SK-N-SH (cell line): ENCODE data around the gene MYH10. TPM values are rescaled to one million over a fixed set of nuclear protein-coding genes. Genes with fewer than 3 reads are reported as not detected.

Experiments
- CTCF ChIA-PET: fragments of 300-600, 350-600 bp; formaldehyde crosslinking; extraction: SDS; loops from one replicate; lab custom pipeline; 2021; lab: Yijun Ruan, JAX
- POLR2A ChIA-PET: fragments of 350-600 bp; sonication (Branson Sonifier 250); formaldehyde crosslinking; extraction: SDS; loops from one replicate; lab custom pipeline; 2020; ENCODE audit warnings: antibody characterized with exemption, inconsistent platforms; lab: Yijun Ruan, JAX
- DNase-seq: peaks from one replicate; pipeline ENCODE4 v3.0.0; 2012
- H2AFZ ChIP-seq: fragments of 200-600 bp; sonication (generic); 2 replicates; pipeline ENCODE4 v1.8.1; 2016; ENCODE audit warnings: antibody characterized with exemption, mild to moderate bottlenecking, low read depth
- H3F3A ChIP-seq: fragments of 200-600 bp; sonication (generic); replicated peaks from 2 replicates; pipeline ENCODE3; 2016; ENCODE audit warnings: antibody characterized with exemption, mild to moderate bottlenecking; ENCODE audit not compliant: insufficient read depth
- H3K27ac ChIP-seq, 2 experiments: fragments of 200-500 bp in 1 of 2; fragments of 200-600 bp in 1 of 2; sonication (Bioruptor generic) in 1 of 2; sonication (generic), shearing (Covaris generic) in 1 of 2; 2 replicates each; pipeline versions ENCODE4 v1.5.1 to v1.6.1; 2014 to 2016; ENCODE audit warnings: low read depth in 2 of 2, inconsistent platforms in 1 of 2, low read length in 1 of 2, mild to moderate bottlenecking in 1 of 2, mixed read lengths in 1 of 2
- H3K27me3 ChIP-seq: fragments of 200-600 bp; sonication (generic), shearing (Covaris generic); 2 replicates; pipeline ENCODE4 v1.6.1; 2016; ENCODE audit warnings: mixed run types; ENCODE audit not compliant: insufficient read depth
- H3K36me3 ChIP-seq, 2 experiments: fragments of 200-500 bp in 1 of 2; fragments of 200-600 bp in 1 of 2; sonication (Bioruptor generic) in 1 of 2; sonication (generic) in 1 of 2; replicated peaks in 1 of 2; 2 replicates each; pipeline versions ENCODE3 to v1.5.1; 2014 to 2016; ENCODE audit warnings: low read length in 1 of 2, mild to moderate bottlenecking in 1 of 2; ENCODE audit not compliant: insufficient read depth in 2 of 2, control insufficient read depth in 1 of 2
- H3K4me1 ChIP-seq, 2 experiments: fragments of 200-500 bp in 1 of 2; fragments of 200-600 bp in 1 of 2; sonication (Bioruptor generic) in 1 of 2; sonication (generic), shearing (Covaris generic) in 1 of 2; 2 replicates each; pipeline versions ENCODE4 v1.5.1 to v1.6.1; 2014 to 2016; ENCODE audit warnings: low read depth in 1 of 2, low read length in 1 of 2, mixed run types in 1 of 2; ENCODE audit not compliant: insufficient read depth in 2 of 2, control insufficient read depth in 1 of 2
- H3K4me2 ChIP-seq: fragments of 200-600 bp; sonication (generic), shearing (Covaris generic); 2 replicates; pipeline ENCODE4 v1.6.1; 2017; ENCODE audit warnings: mixed run types
- H3K4me3 ChIP-seq, 2 experiments: fragments of 200-500 bp in 1 of 2; fragments of 200-600 bp in 1 of 2; sonication (Bioruptor generic) in 1 of 2; sonication (generic), shearing (Covaris generic) in 1 of 2; 2 replicates each; pipeline versions ENCODE4 v1.5.1 to v1.8.1; 2014 to 2016; ENCODE audit warnings: low read depth in 2 of 2, inconsistent platforms in 1 of 2, low read length in 1 of 2, mild to moderate bottlenecking in 1 of 2, mixed read lengths in 1 of 2, moderate library complexity in 1 of 2
- H3K79me2 ChIP-seq: fragments of 200-600 bp; sonication (generic); 2 replicates; pipeline ENCODE4 v1.8.1; 2017; ENCODE audit warnings: mild to moderate bottlenecking; ENCODE audit not compliant: insufficient read depth
- H3K9ac ChIP-seq: fragments of 200-600 bp; sonication (generic); 2 replicates; pipeline ENCODE4 v1.6.1; 2017; ENCODE audit warnings: mixed run types
- H3K9me2 ChIP-seq: fragments of 200-600 bp; sonication (generic); 2 replicates; pipeline ENCODE4 v1.6.1; 2017; ENCODE audit warnings: mixed run types
- H3K9me3 ChIP-seq: fragments of 200-600 bp; sonication (generic); 2 replicates; pipeline ENCODE4 v1.6.1; 2017; ENCODE audit warnings: mixed run types, mild to moderate bottlenecking, moderate library complexity
- H4K20me1 ChIP-seq: fragments of 200-600 bp; sonication (generic); 2 replicates; pipeline ENCODE4 v1.6.1; 2017; ENCODE audit warnings: mild to moderate bottlenecking, mixed run types; ENCODE audit not compliant: insufficient read depth
- SIN3A ChIP-seq: IDR thresholded peaks from 2 replicates; pipeline ENCODE4 v1.6.1; 2012; ENCODE audit warnings: low read depth, mild to moderate bottlenecking, low read length, moderate library complexity, borderline replicate concordance
- SMC3 ChIP-seq: IDR thresholded peaks from 2 replicates; pipeline ENCODE4 v1.6.1; 2012; ENCODE audit warnings: low read depth, low read length, improper control_type of control experiment
- TAF1 ChIP-seq: IDR thresholded peaks from 2 replicates; pipeline ENCODE4 v1.6.1; 2012; ENCODE audit warnings: low read depth, mild to moderate bottlenecking, low read length, moderate library complexity, borderline replicate concordance
- TEAD4 ChIP-seq: IDR thresholded peaks from 2 replicates; pipeline ENCODE4 v1.4.0; 2012; ENCODE audit warnings: mild to moderate bottlenecking, borderline replicate concordance; ENCODE audit not compliant: insufficient read depth
- YY1 ChIP-seq: IDR thresholded peaks from 2 replicates; pipeline ENCODE4 v1.4.0; 2012; ENCODE audit warnings: low read depth, mild to moderate bottlenecking
- WGBS: methylation state at CpG from one replicate; pipeline ENCODE4 v1.1.6; 2017; ENCODE audit warnings: low lambda C conversion rate; 5-methylcytosine and 5-hydroxymethylcytosine counted together
- polyA plus RNA-seq, 3 experiments: library from polyadenylated mRNA; depleted of rRNA; stranded (reverse); fragments of >200 nt; gene quantifications; 2 replicates each; pipeline ENCODE4 v1.2.3, GENCODE V29; 2012
- TF ChIP-seq, protein P1 (sequence below): IDR thresholded peaks from 2 replicates; pipeline ENCODE4 v1.6.1; 2012; ENCODE audit warnings: mild to moderate bottlenecking, low read depth, low read length, moderate library complexity
- TF ChIP-seq, protein P2 (sequence below): IDR thresholded peaks from 2 replicates; pipeline ENCODE4 v1.4.0; 2012; ENCODE audit warnings: low read depth
- TF ChIP-seq, protein P3 (sequence below): fragments of 150-350 bp; IDR thresholded peaks from 2 replicates; pipeline ENCODE4 v1.6.1; 2017; ENCODE audit warnings: antibody characterized with exemption, low read length, low read depth, borderline replicate concordance
- TF ChIP-seq, protein P4 (sequence below): fragments of 150-350 bp; IDR thresholded peaks from 2 replicates; pipeline ENCODE4 v1.6.1; 2016; ENCODE audit warnings: mild to moderate bottlenecking, low read depth, low read length

MYH10 gene
- polyA plus RNA-seq, 1 of the 3 experiments (the other 2 are of a cell fraction) = 64.2 TPM

DNA sequence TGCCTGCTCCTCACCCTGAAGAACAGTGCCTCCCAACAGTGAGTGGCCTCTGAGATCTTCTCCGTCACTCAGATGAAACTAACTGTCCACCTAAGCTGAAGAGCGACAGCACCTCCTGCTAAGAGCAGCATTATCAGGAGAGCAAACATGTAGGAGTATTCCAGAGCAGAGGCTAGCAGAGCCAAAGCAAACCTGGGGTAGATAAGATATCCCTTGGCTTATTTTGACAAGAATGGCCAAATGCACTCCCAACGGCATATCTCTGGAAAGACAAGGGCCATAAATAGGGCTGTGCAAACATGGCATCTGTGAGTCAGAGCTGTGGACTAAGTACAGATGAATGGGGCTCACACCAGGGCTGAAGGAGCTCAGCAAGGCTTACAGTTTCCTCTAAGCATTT is 98.5 kb downstream of the MYH10 start (continued):
- TF ChIP-seq, protein P1, sequence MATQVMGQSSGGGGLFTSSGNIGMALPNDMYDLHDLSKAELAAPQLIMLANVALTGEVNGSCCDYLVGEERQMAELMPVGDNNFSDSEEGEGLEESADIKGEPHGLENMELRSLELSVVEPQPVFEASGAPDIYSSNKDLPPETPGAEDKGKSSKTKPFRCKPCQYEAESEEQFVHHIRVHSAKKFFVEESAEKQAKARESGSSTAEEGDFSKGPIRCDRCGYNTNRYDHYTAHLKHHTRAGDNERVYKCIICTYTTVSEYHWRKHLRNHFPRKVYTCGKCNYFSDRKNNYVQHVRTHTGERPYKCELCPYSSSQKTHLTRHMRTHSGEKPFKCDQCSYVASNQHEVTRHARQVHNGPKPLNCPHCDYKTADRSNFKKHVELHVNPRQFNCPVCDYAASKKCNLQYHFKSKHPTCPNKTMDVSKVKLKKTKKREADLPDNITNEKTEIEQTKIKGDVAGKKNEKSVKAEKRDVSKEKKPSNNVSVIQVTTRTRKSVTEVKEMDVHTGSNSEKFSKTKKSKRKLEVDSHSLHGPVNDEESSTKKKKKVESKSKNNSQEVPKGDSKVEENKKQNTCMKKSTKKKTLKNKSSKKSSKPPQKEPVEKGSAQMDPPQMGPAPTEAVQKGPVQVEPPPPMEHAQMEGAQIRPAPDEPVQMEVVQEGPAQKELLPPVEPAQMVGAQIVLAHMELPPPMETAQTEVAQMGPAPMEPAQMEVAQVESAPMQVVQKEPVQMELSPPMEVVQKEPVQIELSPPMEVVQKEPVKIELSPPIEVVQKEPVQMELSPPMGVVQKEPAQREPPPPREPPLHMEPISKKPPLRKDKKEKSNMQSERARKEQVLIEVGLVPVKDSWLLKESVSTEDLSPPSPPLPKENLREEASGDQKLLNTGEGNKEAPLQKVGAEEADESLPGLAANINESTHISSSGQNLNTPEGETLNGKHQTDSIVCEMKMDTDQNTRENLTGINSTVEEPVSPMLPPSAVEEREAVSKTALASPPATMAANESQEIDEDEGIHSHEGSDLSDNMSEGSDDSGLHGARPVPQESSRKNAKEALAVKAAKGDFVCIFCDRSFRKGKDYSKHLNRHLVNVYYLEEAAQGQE = no peak
- TF ChIP-seq TEAD4 (no peak), YY1 (no peak), TAF1 (no peak), SMC3 (no peak), SIN3A (no peak)
- TF ChIP-seq, protein P2, sequence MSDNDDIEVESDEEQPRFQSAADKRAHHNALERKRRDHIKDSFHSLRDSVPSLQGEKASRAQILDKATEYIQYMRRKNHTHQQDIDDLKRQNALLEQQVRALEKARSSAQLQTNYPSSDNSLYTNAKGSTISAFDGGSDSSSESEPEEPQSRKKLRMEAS = no peak
- TF ChIP-seq, protein P3, sequence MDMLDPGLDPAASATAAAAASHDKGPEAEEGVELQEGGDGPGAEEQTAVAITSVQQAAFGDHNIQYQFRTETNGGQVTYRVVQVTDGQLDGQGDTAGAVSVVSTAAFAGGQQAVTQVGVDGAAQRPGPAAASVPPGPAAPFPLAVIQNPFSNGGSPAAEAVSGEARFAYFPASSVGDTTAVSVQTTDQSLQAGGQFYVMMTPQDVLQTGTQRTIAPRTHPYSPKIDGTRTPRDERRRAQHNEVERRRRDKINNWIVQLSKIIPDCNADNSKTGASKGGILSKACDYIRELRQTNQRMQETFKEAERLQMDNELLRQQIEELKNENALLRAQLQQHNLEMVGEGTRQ = no peak

DNA sequence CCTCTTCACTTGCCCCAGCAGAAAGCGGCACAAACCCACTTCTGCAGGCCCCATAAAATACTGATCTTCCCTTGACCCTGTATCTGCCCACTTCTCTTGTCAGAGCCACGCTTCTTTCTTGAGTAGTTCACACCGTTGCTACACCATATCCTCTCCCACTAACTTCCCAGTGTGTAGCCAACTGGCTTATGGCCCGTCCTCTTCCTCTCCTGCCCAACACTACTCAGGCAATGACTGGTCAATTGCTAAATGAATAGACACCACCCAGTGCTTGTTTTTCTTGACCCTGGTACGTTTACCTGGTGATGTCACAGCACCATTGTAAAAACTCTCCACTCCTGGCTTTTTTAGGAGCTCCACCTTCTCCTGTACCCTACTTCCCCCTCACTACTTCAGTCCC is 107.9 kb downstream of the MYH10 start:
- CTCF ChIA-PET = interaction anchor here (1.3 kb wide), 1 partner anchor 263 kb away, joined by 3 read pairs; no protein-coding TSS in a partner anchor
- H3K36me3 ChIP-seq = peaks cover 41 to 45% of the 10 kb centered on the region in 2 experiments
- H2AFZ ChIP-seq = no peak overlapping the region
- no peaks in the 10 kb centered on the region for H3K9me2 ChIP-seq
- H3F3A ChIP-seq = no peaks in the 10 kb centered on the region
- no peak for DNase-seq
- H3K4me3 ChIP-seq = no peak overlapping the region
- POLR2A ChIA-PET = no interaction called here
- no peak for TF ChIP-seq TEAD4
- no peak for TF ChIP-seq TAF1
- TF ChIP-seq, protein P4, sequence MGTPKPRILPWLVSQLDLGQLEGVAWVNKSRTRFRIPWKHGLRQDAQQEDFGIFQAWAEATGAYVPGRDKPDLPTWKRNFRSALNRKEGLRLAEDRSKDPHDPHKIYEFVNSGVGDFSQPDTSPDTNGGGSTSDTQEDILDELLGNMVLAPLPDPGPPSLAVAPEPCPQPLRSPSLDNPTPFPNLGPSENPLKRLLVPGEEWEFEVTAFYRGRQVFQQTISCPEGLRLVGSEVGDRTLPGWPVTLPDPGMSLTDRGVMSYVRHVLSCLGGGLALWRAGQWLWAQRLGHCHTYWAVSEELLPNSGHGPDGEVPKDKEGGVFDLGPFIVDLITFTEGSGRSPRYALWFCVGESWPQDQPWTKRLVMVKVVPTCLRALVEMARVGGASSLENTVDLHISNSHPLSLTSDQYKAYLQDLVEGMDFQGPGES = no peak
- TF ChIP-seq, all 33 proteins: peak for 0
- Histone ChIP-seq H3K4me1 (no peaks in the 10 kb centered on the region), H4K20me1 (no peaks in the 10 kb centered on the region), H3K27ac (no peak overlapping the region), H3K9ac (no peak overlapping the region), H3K9me3 (no peaks in the 10 kb centered on the region), H3K27me3 (no peaks in the 10 kb centered on the region), H3K4me2 (no peak overlapping the region), H3K79me2 (no peaks in the 10 kb centered on the region)
- WGBS = 91% methylated on average over 5 of the region's 5 CpGs
